Omental fat pad (tissue), 4 donors: Measurements from ENCODE around the gene MINDY1. TPM values are rescaled to one million over a fixed set of nuclear protein-coding genes. Genes with fewer than 3 reads are reported as not detected.

Experiments used
- ATAC-seq: fragments of 150-250 bp; one replicate; pipeline ENCODE4 v1.9.1; 2016; ENCODE audit warnings: mild to moderate bottlenecking, moderate library complexity; ENCODE audit not compliant: low FRiP score
- DNase-seq: peaks from one replicate; pipeline ENCODE4 v3.0.0-alpha.2; 2019; ENCODE audit warnings: low spot score
- total RNA-seq, 4 donors: library from RNA; depleted of rRNA; stranded (reverse); fragments of >200 nt; gene quantifications; one replicate each; pipeline ENCODE4 v1.1.0, GENCODE V29; 2016
- TF ChIP-seq, protein P1 (sequence below), 3 donors: fragments of 450-650 bp; IDR thresholded peaks; one replicate each; pipeline ENCODE4 v1.5.1; 2016 to 2017; ENCODE audit warnings: antibody characterized with exemption in 3 of 3, mild to moderate bottlenecking in 3 of 3, moderate library complexity in 2 of 3

MINDY1 gene
- total RNA-seq, 4 donors from 2014 or later = 15.5 to 35.4 (median 33.2) TPM

DNA sequence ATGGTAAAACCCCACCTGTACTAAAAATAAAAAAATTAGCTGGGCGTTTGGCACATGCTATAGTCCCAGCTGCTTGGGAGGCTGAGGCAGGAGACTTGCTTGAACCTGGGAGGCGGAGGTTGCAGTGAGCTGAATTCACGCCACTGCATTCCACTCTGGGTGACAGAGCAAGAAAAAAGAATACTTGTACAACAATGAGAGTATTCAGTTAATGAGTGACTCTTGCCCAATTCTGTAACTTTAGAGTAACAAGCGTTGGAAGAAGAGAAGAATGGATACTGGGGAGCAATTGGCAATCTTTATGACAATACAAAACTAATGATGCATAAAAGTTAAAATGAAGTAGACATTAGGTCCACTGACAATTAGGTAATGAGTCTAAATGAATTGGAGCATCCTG lies 14.1 kb downstream of the MINDY1 start:
- DNase-seq (no peak), ATAC-seq (no peak)
- TF ChIP-seq, protein P1, sequence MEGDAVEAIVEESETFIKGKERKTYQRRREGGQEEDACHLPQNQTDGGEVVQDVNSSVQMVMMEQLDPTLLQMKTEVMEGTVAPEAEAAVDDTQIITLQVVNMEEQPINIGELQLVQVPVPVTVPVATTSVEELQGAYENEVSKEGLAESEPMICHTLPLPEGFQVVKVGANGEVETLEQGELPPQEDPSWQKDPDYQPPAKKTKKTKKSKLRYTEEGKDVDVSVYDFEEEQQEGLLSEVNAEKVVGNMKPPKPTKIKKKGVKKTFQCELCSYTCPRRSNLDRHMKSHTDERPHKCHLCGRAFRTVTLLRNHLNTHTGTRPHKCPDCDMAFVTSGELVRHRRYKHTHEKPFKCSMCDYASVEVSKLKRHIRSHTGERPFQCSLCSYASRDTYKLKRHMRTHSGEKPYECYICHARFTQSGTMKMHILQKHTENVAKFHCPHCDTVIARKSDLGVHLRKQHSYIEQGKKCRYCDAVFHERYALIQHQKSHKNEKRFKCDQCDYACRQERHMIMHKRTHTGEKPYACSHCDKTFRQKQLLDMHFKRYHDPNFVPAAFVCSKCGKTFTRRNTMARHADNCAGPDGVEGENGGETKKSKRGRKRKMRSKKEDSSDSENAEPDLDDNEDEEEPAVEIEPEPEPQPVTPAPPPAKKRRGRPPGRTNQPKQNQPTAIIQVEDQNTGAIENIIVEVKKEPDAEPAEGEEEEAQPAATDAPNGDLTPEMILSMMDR (IDR thresholded peaks at IDR 0.05) = no peak

DNA sequence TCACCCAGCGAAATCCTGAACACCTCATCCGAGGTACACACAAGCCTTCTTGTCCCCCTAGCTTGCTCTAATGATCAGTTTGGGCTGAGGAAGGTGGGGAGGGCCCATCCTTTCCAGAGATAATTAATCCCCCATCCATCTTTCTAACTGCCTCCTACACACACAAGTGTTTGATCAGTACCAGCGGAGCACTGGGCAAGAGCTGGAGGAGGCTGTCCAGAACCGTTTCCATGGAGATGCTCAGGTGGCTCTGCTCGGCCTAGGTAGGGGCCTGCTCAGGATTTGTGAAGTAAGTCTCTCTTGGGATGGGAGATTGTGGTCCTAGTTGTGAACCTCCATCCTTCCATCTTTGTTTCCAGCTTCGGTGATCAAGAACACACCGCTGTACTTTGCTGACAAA lies 18.8 kb downstream of the MINDY1 start:
- ATAC-seq = no peak
- no peak for DNase-seq
- TF ChIP-seq, protein P1 (IDR thresholded peaks at IDR 0.05) = no peak

DNA sequence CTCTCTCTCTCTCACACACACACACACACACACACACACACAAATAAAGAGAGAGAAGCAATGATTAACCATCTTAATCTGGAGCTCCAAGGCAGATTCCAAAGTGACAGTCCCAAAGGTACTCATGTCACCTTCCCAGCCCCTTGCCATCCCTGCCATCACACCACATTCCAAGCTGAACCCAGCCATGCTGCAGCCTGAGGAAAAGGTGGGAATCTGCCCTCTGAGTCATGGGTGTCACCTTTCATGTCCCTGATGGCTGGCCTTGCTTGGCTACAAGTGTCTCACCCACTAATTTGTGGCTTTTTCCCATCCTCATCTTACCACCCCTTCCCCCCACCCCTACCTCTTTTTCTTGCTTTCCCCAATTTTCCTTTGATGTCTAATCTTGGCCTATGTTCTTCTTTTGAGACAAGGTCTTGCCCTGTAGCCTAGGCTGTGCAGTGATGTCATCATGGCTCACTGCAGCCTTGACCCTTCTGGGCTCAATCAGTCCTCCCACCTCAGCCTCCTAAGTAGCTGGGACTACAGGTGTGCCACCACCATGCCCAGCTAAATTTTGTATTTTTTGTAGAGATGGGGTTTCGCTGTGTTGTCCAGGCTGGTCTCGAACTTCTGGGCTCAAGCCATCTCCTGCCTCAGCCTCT lies 21.4 kb downstream of the MINDY1 start:
- TF ChIP-seq, protein P1 (IDR thresholded peaks at IDR 0.05) = no peak
- ATAC-seq = no peak
- DNase-seq = no peak

DNA sequence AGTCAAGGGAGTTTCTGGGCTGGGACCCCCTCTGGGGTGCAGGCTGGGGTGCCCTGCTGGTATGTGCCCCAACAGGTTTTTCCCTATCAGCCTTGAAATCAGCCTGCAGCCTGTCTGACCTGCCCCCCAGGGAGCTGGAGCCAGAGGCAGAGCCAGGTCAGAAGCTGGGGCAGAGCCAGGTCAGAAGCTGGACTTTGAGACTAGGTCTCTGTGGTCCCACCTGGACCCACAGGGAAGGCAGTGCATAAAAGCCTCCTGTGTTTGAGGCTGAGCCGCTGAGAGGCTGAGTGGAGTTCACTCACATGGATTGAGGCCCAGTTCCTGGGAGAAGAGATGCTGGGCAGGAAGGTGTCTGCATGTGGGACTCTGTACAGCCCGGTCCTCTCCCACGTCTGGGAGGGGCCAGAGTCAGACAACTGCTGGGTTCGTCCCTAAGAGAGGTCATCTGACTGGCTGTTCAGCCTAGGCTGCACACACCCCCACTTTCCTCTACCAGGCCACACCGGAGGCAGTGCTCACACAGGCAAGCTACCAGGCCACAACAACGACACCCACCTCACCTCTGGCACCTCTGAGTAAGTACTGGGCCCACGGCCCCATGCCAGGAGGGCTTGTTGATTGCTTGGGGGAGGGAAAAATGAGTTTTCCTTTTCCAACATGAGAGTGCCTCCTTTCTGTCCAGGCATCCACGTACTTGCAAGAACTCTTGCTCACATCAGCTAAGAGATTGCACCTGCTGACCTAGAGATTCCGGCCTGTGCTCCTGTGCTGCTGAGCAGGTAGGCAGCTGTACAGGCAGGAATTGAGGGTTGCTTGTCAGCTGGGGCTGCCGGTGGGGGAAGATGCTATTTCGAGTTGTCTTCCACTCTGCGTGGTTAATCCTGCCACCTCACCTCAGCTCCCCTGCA lies 24.6 kb downstream of the MINDY1 start, which contains the start of gene ANXA9:
Gene ANXA9, plus strand, starts transcription at position 488 of the 908 bp plus-strand sequence. CDS start 814 bp downstream, outside the sequence.
- ATAC-seq = peak; percentile 73
- no peak for DNase-seq
- TF ChIP-seq, protein P1 (IDR thresholded peaks at IDR 0.05) = no peak

DNA sequence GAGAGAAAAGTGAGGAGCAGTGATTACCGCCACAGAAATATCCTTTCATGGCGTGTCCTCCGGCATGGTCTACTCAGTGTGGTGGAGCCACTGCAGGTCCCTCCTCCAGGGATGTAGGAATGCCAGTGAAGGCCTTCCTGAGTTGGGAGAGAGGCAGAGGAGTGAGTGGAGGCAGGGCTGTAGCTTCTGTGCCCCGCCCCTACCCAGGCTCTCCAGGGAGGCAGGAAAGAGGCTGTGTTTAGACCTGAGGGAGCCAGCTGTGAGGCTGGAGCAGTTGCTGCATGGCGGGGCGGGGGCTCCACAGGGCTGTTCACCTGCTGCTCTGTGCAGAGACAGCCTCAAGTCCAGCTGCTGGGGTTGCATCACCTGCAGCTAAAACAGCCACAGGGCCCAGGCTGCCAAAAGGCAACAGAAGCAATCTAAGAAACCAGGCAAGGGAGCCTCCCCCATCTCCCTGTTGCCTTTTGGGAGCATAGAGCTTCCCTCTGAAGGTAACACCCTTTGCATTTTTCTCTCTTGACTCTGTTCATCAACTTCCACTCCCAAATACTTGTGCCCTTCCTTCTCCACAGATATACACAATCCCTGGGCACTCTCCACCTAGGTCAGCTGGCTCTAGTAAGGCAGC lies 25.4 kb downstream of the MINDY1 start:
- ATAC-seq = peak; percentile 59
- DNase-seq = no peak
- TF ChIP-seq, protein P1 (IDR thresholded peaks at IDR 0.05) = no peak

DNA sequence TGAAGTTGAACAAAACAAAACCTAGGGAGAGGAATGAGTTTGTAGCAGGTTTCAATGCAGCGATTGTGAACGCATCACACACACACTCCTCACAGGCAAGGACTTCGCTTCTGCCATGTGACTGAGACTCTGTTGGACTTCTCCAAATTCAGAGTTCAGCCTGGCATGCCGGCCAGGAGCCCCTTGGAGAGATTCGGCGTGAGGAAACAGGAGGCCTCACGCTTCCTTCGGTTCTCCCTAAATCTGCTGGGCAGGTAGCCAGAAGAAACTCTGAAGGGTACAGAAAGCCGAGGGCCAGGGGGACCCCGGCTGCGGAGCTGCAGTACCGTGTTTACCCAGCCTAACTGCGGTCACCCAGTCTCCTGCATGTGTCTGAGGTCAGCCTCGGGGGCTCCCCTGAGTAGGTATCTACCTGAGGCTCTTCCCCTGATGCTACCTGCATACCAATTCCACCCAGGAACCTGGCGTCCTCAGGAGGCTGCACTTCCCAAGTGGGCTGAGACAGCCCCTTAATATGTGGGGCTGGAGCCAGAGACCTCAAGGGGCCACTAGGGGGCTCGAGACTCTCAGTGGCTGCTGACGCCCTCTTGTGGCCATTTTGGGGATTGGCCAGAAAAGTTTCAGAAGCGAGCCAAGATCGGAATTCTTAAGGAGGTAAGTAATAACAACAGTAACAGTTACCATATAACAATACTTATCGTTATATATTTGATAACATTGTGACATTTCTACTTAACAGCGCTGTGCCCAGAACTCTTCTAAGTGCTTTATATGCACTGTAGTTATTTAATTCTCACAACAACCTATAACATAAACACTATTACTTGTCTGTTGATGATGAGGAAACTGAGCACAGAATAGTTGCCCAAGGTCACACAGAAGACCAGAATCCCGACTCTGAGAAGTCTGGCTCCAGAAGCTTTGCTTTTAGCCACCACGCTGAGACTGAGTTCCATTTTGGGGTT lies 27.3 kb downstream of the MINDY1 start:
- TF ChIP-seq, protein P1 (IDR thresholded peaks at IDR 0.05) = peak in 2 of 3 donors; percentile 88 to 97
- ATAC-seq (peak; percentile 29), DNase-seq (peak; percentile 96)
